ENCODE data around the gene GAL.

The GAL gene

DNA sequence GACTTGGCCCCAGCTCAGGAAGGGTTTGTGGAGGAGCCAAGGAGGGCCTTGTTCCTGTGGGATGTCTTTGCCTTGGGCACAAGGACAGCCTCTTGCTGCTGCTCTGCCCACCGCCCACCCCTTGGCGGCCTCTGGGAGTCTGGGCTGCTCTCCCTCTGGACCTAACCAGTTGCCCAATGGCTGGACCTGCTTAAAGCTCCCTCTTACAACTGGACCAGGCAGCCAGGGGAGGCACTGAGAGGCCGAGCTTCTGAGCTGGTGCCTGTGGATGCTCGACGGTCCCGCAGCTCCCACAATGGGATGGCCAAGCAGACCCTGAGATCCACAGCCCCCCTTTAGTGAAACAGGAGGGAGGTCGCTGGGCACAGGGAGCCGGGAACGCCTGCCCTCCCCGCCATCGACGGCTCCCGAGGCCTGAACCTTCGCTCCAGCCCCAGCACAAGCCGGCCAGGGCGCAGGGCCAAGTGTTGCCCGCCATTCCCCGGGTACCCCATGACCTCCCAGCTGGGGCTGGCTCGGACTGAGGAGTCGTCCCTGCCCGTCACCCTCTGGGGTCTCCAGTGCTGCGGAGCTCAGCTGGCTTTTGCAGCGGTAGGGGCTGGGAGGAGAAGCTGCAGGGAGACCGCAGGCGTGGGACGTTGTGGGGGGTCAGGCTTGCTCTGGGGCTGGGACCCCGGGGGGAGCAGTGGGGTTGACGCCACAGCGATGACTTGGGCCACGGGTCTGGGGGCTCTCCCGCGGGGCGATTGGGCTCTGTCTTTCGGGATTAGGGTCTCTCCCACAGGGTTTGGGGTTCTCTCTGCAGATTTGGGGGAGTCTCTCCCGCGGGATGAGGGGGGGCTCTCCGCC is 584 bp upstream of the GAL start:
- peak overlapping the region; percentile 76 for H3K9ac ChIP-seq (ENCODE audit: insufficient read length, low read depth)
- H3K4me1 ChIP-seq (ENCODE audit: insufficient read depth, insufficient read length): peaks cover 13% of the 10 kb centered on the region
- DNase-seq (ENCODE audit: low read depth, low spot score): no peak
- H3K4me3 ChIP-seq (ENCODE audit: insufficient read length, low read depth): peak overlapping the region; percentile 53
- H3K9me3 ChIP-seq (ENCODE audit: insufficient read depth, low read length): no peaks in the 10 kb centered on the region
- H3K36me3 ChIP-seq (ENCODE audit: insufficient read depth, insufficient read length, low read length): peaks cover 32% of the 10 kb centered on the region
- peaks cover 41% of the 10 kb centered on the region for H3K27me3 ChIP-seq (ENCODE audit: insufficient read depth, insufficient read length)
- TF ChIP-seq ZNF274 (IDR thresholded peaks at IDR 0.05; ENCODE audit: low read depth, low read length): no peak
- TF ChIP-seq YY1 (IDR thresholded peaks at IDR 0.05; ENCODE audit: insufficient read depth, insufficient read length): no peak
- TF ChIP-seq SUZ12 (IDR thresholded peaks at IDR 0.05; ENCODE audit: extremely low read depth, insufficient read depth, insufficient read length): no peak

GRCh38 chr11:68685656-68686380 is 1.5 kb downstream of the GAL start:
- TF ChIP-seq YY1 (IDR thresholded peaks at IDR 0.05; ENCODE audit: insufficient read depth, insufficient read length) (no peak), ZNF274 (IDR thresholded peaks at IDR 0.05; ENCODE audit: low read depth, low read length) (no peak), SUZ12 (IDR thresholded peaks at IDR 0.05; ENCODE audit: extremely low read depth, insufficient read depth, insufficient read length) (no peak)
- no peaks in the 10 kb centered on the region for H3K9me3 ChIP-seq (ENCODE audit: insufficient read depth, low read length)
- H3K4me1 ChIP-seq (ENCODE audit: insufficient read depth, insufficient read length): peaks cover 13% of the 10 kb centered on the region
- DNase-seq (ENCODE audit: low read depth, low spot score): no peak
- H3K36me3 ChIP-seq (ENCODE audit: insufficient read depth, insufficient read length, low read length): peaks cover 43% of the 10 kb centered on the region
- H3K4me3 ChIP-seq (ENCODE audit: insufficient read length, low read depth): peak overlapping the region; percentile 53
- H3K27me3 ChIP-seq (ENCODE audit: insufficient read depth, insufficient read length): peaks cover 41% of the 10 kb centered on the region
- peak overlapping the region; percentile 76 for H3K9ac ChIP-seq (ENCODE audit: insufficient read length, low read depth)

DNA sequence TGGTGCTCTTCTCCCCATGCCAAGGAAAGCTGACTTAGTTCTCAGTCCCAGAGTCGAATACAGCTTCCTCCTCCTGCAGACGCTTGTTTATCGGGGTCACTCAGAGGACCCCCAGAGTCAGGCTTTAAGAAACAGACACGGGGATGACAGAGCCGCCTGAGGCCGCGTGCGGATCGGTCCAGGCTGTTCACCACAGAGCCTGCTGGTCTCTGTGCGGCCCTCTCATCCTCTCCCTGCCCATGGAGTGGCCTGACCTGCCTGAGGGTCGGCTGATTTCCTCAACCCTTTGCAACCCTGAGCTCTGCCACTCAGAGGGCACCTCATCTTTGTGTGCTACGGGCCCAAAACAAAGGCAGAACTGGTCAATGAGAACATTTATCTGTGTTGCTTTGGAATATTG is 2.1 kb downstream of the GAL start:
- no peak overlapping the region for H3K9ac ChIP-seq (ENCODE audit: insufficient read length, low read depth)
- no peak for DNase-seq (ENCODE audit: low read depth, low spot score)
- no peaks in the 10 kb centered on the region for H3K9me3 ChIP-seq (ENCODE audit: insufficient read depth, low read length)
- TF ChIP-seq SUZ12 (IDR thresholded peaks at IDR 0.05; ENCODE audit: extremely low read depth, insufficient read depth, insufficient read length) (no peak), ZNF274 (IDR thresholded peaks at IDR 0.05; ENCODE audit: low read depth, low read length) (no peak), YY1 (IDR thresholded peaks at IDR 0.05; ENCODE audit: insufficient read depth, insufficient read length) (no peak)
- H3K4me3 ChIP-seq (ENCODE audit: insufficient read length, low read depth): no peak overlapping the region
- peaks cover 47% of the 10 kb centered on the region for H3K36me3 ChIP-seq (ENCODE audit: insufficient read depth, insufficient read length, low read length)
- H3K4me1 ChIP-seq (ENCODE audit: insufficient read depth, insufficient read length): peaks cover 13% of the 10 kb centered on the region
- H3K27me3 ChIP-seq (ENCODE audit: insufficient read depth, insufficient read length): peaks cover 41% of the 10 kb centered on the region

DNA sequence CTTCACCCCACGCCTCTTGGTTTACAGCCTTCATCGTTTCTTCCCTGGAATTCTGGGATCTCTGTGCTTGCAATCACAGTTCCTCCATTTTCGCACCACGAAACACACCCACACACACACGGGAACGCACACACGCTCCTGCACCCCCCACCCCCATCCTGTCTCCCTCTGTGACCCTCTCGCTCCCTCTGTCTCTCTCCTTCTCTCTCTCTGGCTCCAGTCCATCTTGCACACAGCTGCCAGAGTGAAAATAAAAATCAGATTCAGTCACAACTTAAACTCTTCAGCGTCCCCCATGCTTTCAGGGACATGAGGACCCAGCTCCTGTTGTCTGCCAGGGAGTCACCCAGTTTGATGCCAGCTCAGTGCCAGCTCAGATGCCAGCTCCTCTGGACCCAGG is 3.0 kb downstream of the GAL start:
- Histone ChIP-seq H3K36me3 (ENCODE audit: insufficient read depth, insufficient read length, low read length) (peaks cover 48% of the 10 kb centered on the region), H3K9ac (ENCODE audit: insufficient read length, low read depth) (no peak overlapping the region), H3K27me3 (ENCODE audit: insufficient read depth, insufficient read length) (peaks cover 41% of the 10 kb centered on the region), H3K4me3 (ENCODE audit: insufficient read length, low read depth) (no peak overlapping the region), H3K4me1 (ENCODE audit: insufficient read depth, insufficient read length) (peaks cover 13% of the 10 kb centered on the region), H3K9me3 (ENCODE audit: insufficient read depth, low read length) (no peaks in the 10 kb centered on the region)
- TF ChIP-seq SUZ12 (IDR thresholded peaks at IDR 0.05; ENCODE audit: extremely low read depth, insufficient read depth, insufficient read length): no peak
- no peak for TF ChIP-seq YY1 (IDR thresholded peaks at IDR 0.05; ENCODE audit: insufficient read depth, insufficient read length)
- TF ChIP-seq ZNF274 (IDR thresholded peaks at IDR 0.05; ENCODE audit: low read depth, low read length): no peak
- DNase-seq (ENCODE audit: low read depth, low spot score): no peak

DNA sequence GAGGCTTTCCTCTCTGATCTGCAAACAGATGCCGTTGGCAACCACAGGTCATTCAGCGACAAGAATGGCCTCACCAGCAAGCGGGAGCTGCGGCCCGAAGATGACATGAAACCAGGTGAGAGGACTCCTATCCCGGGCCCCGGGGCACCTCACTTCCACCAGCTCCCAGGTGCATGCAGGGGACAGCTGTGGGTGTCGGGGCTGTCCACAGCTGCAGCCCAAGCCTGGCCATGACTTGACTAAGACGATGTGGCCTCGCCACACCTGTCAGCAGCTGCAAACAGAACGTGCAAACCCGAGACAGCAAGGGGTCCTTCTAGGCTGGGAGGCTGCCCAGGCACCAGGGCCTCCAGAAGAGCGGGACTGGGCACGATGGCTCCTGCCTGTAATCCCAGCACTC is 3.6 kb downstream of the GAL start:
- peaks cover 35% of the 10 kb centered on the region for H3K27me3 ChIP-seq (ENCODE audit: insufficient read depth, insufficient read length)
- peaks cover 48% of the 10 kb centered on the region for H3K36me3 ChIP-seq (ENCODE audit: insufficient read depth, insufficient read length, low read length)
- peaks cover 13% of the 10 kb centered on the region for H3K4me1 ChIP-seq (ENCODE audit: insufficient read depth, insufficient read length)
- no peak overlapping the region for H3K4me3 ChIP-seq (ENCODE audit: insufficient read length, low read depth)
- no peaks in the 10 kb centered on the region for H3K9me3 ChIP-seq (ENCODE audit: insufficient read depth, low read length)
- DNase-seq (ENCODE audit: low read depth, low spot score): no peak
- no peak overlapping the region for H3K9ac ChIP-seq (ENCODE audit: insufficient read length, low read depth)
- TF ChIP-seq YY1 (IDR thresholded peaks at IDR 0.05; ENCODE audit: insufficient read depth, insufficient read length): no peak
- no peak for TF ChIP-seq ZNF274 (IDR thresholded peaks at IDR 0.05; ENCODE audit: low read depth, low read length)

DNA sequence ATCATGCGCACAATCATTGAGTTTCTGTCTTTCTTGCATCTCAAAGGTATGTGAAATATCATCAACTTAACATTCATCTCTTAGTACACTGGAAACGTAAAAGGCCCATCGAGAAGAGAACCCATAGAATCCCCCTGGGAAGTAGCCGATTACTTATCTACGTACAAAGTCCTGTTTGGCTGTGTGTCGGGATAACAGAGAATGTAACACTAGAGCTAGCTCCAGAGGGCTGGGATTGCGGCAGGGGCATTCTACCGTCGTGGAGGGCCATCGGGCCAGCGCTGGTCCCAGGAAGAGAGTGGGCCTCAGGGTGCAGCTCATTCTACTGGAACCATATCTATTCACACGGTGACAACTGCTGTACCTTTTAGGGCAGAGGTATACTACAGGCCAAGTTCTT is 4.5 kb downstream of the GAL start:
- H3K4me3 ChIP-seq (ENCODE audit: insufficient read length, low read depth): no peak overlapping the region
- H3K4me1 ChIP-seq (ENCODE audit: insufficient read depth, insufficient read length): peaks cover 10% of the 10 kb centered on the region
- DNase-seq (ENCODE audit: low read depth, low spot score): no peak
- peaks cover 26% of the 10 kb centered on the region for H3K27me3 ChIP-seq (ENCODE audit: insufficient read depth, insufficient read length)
- H3K9me3 ChIP-seq (ENCODE audit: insufficient read depth, low read length): no peaks in the 10 kb centered on the region
- no peak for TF ChIP-seq YY1 (IDR thresholded peaks at IDR 0.05; ENCODE audit: insufficient read depth, insufficient read length)
- TF ChIP-seq ZNF274 (IDR thresholded peaks at IDR 0.05; ENCODE audit: low read depth, low read length): no peak
- no peak for TF ChIP-seq SUZ12 (IDR thresholded peaks at IDR 0.05; ENCODE audit: extremely low read depth, insufficient read depth, insufficient read length)
- H3K9ac ChIP-seq (ENCODE audit: insufficient read length, low read depth): no peak overlapping the region
- H3K36me3 ChIP-seq (ENCODE audit: insufficient read depth, insufficient read length, low read length): peaks cover 48% of the 10 kb centered on the region
